GM20431 (cell line): ENCODE measurements around the gene GALR1.
"Not testable (repeated sequence)": the region's sequence is repeated elsewhere in the genome, so short reads cannot be mapped to it uniquely, and the experiment has no call there.

Source experiments
- in situ Hi-C: fragments of 300-500 bp; cut with MseI, MboI; formaldehyde crosslinking; loops from one replicate; pipeline ENCODE4 v1.15.0; 2020; ENCODE audit warnings: low sequenced_read_pairs; ENCODE audit not compliant: unreplicated experiment

The GALR1 gene

GRCh38 chr18:77248873-77249568 lies 627 bp upstream of the GALR1 start:
- in situ Hi-C loops = loop anchor here (25.0 kb wide), 1 partner anchor 413 kb away; no protein-coding TSS in a partner anchor

DNA sequence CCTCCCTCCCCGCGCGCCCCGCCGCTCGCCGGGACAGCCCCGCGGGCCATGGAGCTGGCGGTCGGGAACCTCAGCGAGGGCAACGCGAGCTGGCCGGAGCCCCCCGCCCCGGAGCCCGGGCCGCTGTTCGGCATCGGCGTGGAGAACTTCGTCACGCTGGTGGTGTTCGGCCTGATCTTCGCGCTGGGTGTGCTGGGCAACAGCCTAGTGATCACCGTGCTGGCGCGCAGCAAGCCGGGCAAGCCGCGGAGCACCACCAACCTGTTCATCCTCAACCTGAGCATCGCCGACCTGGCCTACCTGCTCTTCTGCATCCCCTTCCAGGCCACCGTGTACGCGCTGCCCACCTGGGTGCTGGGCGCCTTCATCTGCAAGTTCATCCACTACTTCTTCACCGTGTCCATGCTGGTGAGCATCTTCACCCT lies 865 bp downstream of the GALR1 start:
- in situ Hi-C loops = no loop called here

DNA sequence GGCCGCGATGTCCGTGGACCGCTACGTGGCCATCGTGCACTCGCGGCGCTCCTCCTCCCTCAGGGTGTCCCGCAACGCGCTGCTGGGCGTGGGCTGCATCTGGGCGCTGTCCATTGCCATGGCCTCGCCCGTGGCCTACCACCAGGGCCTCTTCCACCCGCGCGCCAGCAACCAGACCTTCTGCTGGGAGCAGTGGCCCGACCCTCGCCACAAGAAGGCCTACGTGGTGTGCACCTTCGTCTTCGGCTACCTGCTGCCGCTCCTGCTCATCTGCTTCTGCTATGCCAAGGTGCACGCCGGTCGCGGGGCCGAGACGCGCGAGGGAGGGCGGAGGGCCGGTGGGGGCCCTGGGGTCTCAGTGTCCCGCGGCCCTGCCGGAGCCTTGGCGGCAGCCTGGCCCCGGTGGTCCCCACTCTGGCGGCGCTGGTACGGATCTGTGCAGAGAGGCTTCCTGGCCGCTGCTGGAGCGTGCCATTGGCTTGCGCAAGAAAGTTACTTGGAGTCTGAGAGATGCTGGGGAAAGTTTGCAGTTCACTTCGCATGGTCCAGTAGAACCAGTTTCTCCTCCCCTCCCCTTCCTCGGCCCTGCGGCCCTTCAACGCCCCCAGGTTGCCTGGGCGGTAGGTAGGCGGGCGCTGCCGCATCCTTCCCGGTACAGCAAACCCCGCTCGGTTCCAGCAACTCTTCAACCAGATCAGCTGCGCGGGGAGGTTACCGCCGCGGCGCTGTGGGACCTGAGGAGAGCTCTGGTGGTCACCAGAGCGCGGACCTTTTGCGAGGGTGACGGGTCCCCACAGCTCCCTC lies 1.5 kb downstream of the GALR1 start:
- in situ Hi-C loops = no loop called here

DNA sequence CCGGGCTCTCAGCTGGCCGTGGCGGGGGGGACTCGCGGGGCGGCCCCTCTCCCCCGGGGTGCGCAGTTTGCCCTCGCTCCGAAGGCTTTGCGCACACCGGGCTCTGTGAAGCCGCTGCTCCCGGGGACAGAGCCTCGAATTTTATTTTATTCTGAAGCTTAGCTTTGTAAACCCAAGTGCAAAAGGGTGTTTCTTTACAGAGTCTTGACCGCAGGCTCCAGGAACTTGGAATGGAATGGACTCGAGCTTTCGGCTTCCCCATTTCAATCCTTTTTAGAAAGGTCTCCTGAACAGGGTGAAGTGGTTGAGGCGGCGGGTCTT lies 2.0 kb downstream of the GALR1 start:
- in situ Hi-C loops = no loop called here

DNA sequence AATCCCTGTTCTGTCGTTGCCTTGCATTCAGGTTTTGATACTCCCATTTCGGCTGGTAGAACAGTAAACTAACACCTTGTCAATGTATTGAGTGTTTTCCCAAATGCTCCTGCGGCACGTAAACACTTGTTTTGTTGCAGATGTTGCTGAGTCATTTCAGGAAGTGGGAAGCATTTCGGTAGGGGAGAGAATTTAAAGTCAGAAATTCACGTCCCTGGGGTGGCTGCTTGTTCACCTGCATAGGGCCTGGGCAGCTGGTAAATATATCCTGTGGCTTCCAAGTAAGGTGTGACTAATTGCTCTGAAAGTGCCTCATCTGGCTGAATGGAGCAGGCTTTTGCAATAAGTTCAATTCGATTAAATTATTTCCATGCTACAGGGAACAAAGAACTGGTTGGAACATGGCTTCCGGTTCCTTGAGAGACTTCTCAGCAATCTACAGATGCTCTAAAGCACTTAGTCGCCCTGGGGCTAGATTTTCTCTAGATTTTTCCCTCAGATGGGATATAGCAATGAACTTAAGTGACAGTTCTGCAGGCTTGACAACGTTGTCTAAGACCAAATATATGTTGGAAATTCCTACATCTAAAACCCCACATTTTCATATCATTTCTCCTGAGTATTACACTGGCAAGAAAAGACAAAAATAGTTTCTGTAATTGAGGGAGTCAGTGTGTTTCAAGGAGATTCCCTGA lies 5.2 kb downstream of the GALR1 start:
- in situ Hi-C loops = no loop called here

DNA sequence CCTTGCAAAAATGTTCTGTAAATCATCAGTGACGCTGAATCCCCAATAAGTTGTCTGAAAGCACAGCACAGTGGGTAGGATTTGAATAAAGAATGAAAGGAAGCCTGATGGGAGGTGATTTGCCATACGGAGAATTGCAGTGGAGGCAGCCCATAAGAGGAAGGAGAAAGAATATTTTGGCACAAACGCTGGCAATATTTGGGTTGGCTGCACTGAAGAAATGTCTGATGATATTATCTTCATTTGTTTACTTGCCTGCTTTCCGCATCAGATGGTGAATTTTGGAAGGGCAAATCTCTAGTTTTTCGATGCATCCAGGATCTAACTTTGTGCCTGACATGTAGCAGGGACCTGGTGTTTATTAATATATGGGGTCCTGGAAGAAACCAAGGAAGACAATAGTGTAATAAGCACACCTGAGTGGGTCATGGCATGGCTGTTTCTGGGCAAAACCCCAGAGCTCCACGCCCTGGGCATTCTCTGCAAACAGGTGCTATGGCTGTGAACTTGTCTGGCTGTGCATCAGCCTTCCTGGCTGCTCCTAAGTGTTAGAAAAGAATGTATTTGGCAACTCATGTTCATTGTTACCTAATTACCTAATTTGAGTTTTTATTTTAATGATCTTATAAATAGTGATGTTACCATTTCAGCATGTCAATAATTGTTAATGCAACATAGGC lies 5.9 kb downstream of the GALR1 start:
- in situ Hi-C loops = no loop called here

GRCh38 chr18:77262643-77263465 lies 13.2 kb downstream of the GALR1 start:
- in situ Hi-C loops = no loop called here

DNA sequence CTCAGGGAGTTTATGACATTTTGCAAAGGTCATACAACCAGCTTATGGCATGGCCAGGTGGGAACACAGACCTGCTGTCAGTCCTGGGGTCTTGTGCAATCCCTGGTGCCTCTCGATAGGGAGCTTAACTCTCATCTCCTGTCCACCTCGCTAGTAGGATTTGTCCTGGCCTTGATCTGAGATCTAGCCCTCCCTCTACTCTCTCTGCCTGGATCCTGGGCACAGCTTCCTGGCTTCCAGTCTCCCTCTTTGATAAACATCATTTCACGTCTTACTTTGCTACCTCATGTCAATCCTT lies 13.8 kb downstream of the GALR1 start:
- in situ Hi-C loops = no loop called here

DNA sequence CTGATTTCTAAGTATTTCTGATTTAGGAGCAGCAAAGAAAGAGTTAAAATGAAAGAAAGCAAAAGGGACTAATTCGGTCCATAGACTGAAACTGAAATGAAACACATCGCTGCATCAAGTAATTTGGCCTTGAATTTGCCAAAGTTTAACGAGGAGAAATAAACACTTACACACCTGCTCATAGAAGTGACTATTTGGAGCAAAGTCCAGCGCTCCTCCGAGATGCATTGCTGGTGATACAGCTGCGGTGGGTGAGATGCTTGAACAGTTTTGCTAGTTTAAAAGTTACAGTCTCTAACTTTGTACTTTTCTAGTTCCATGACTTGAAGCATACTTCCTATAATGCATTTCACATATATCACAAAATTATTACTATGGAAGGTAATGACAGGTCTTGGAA lies 18.3 kb downstream of the GALR1 start:
- in situ Hi-C loops = no loop called here

DNA sequence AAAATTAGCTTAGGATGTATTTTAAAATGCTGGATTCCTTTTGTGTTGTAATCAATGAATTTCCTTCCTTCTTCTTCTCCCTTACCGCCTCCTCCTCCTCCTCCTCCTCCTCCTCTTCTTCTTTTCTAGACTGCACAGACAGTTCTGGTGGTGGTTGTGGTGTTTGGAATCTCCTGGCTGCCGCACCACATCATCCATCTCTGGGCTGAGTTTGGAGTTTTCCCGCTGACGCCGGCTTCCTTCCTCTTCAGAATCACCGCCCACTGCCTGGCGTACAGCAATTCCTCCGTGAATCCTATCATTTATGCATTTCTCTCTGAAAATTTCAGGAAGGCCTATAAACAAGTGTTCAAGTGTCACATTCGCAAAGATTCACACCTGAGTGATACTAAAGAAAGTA lies 18.8 kb downstream of the GALR1 start:
- in situ Hi-C loops = no loop called here

- in situ Hi-C loops = no loop called here
These were observed 22.2 kb downstream of the GALR1 start for GRCh38 chr18:77271576-77272481.

GRCh38 chr18:77290841-77291240 lies 41.2 kb downstream of the GALR1 start:
- in situ Hi-C loops = not testable (repeated sequence)

GRCh38 chr18:77298172-77298571 lies 48.5 kb downstream of the GALR1 start:
- in situ Hi-C loops = no loop called here

DNA sequence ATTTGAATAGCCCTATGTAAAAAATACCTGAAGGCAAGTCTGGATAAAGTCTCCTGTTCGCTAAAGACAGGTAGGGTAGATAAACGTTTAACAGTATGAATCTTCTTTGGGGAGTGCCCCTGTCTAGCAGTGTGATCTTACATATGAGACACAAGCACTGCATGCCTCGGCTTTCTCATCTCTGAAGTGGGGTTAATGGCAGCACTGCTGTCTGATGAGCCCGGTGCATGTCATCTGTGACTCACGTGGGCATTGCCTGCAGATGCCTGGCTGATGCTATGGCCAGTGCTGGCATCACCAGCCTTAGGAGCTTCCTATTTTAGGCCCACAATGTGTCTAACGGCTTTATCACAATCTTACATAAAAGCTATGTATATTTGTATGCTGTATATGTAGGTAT lies 50.1 kb downstream of the GALR1 start:
- in situ Hi-C loops = no loop called here

- in situ Hi-C loops = no loop called here
These were observed 50.9 kb downstream of the GALR1 start for GRCh38 chr18:77300579-77300978.

DNA sequence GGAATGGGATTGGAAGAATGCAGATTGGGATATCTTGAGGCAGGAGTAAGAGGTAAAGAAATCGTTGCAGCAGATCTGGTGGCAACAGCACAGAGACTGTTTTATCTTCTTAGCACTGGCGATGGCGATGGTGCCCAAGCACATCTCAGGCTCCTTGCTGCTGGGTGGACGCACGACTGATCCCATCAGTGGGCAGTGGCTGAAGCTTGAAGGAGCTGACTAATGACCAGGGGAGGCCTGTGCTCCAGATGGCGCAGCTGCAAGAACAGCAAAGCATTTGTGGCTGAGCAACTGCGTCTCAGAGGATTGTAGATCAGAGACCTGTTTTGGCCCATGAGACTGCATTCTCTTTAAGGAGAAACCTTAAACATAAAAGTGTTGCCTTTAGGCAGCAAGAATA lies 54.6 kb downstream of the GALR1 start:
- in situ Hi-C loops = no loop called here

DNA sequence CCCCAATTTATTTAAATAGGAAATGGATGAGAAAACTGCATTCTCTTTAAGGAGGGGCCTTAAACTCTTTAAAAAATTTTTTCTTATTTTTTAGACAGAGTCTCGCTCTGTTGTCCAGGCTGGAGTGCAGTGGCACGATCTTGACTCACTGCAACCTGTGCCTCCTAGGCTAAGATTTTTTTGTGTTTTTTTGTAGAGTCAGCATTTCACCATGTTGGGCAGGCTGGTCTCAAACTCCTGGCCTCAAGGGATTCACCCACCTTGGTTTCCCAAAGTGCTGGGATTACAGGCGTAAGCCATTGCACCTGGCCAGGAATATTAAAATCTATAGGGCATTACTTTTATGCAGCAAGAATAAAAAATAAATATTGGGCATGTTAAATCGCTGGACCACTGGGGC lies 56.0 kb downstream of the GALR1 start:
- in situ Hi-C loops = no loop called here

DNA sequence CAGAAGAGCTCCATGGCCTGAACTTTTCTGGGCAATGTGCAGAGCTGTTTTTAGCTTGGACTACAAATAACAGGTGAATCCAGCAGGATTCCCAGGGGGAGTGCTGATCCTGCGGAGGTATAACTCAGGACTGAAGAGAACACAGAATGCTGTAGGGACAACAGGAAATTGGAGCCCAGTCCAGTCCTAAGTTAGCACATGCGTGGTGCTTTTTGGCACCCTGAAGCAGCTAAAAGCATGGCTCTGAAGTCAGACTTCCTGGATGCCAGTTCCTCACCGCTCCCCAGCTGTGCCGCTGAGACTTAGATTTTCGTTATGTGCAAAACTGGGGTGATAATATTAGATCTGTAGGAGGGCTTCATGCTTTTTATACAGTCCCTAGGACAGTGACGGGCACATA lies 58.6 kb downstream of the GALR1 start:
- in situ Hi-C loops = no loop called here

DNA sequence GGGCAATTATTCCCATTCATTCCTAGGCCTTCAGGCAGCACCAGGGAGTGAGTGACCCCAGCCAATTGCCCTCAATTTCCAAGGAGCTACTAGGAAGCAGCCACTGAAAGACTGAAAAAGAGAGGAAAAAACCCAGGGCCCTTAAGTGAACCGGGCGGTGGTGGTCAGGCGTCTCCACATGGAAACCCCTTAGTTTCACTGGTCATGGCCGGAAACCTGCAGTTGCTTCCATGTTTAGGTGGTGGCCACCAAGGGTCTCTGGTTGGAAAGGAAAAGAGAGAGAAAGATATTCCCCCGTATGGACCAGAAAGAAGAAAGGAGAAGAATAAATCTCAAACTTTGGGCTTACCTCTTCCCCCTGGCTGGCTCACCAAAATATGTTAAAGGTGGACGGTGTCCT lies 64.9 kb downstream of the GALR1 start:
- in situ Hi-C loops = no loop called here
